ENCODE data around the gene WDFY2.

- TF ChIP-seq, protein P1, sequence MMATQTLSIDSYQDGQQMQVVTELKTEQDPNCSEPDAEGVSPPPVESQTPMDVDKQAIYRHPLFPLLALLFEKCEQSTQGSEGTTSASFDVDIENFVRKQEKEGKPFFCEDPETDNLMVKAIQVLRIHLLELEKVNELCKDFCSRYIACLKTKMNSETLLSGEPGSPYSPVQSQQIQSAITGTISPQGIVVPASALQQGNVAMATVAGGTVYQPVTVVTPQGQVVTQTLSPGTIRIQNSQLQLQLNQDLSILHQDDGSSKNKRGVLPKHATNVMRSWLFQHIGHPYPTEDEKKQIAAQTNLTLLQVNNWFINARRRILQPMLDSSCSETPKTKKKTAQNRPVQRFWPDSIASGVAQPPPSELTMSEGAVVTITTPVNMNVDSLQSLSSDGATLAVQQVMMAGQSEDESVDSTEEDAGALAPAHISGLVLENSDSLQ (IDR thresholded peaks at IDR 0.05), result no peak
- TF ChIP-seq FOXK2 (IDR thresholded peaks at IDR 0.05) (no peak), LEF1 (IDR thresholded peaks at IDR 0.05; ENCODE audit: borderline replicate concordance) (no peak)
These were observed 39.9 kb downstream of the WDFY2 start for GRCh38 chr13:51624207-51624606.
